Testis (tissue), 2 donors: Measurements from ENCODE around the gene RFX2.

ENCODE experiments used
- POLR2A ChIP-seq: fragments of 450-650 bp; IDR thresholded peaks from one replicate; pipeline ENCODE4 v1.6.1; 2017; ENCODE audit warnings: antibody characterized with exemption, mild to moderate bottlenecking, moderate library complexity
- TF ChIP-seq, protein P1 (sequence below), 3 experiments: fragments of 450-650 bp in 2 of 3; fragments of 200-600 bp in 1 of 3; sonication (generic) in 1 of 3; IDR thresholded peaks; one replicate each; pipeline ENCODE4 v1.5.1; 2016 to 2019; ENCODE audit warnings: antibody characterized with exemption in 3 of 3, mild to moderate bottlenecking in 2 of 3, moderate library complexity in 1 of 3

DNA sequence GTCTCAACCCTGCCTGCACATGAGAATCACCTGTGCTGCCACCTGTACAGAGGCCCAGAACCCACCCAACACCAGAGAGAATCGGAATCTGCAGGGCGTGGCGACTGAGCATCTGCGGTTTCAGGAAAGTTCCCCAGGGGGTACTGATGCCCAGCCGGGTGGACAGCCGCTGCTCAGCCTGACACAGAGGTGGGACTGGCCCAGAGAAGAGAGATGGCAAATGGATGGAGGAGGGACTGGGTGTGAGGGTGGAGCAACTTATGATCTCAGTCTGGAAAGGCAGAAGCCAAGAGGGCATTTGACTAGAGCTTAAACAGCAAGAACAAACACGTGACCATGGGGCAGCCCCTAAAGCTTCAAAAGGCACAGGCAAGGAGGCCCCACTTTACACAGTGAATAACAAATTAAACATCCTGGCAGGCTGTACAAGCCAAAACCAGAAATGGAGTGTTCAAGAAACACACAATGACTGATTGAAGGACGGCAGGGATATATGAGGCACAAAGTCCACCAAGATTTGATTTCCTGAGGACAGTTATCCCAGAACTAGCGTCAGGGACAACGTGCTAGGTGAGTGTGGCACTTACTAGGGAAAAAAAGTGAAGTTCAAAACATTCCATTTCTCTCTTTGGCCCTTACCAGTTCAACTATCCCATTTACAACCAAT, 135.4 kb downstream of the RFX2 start:
- TF ChIP-seq, protein P1, sequence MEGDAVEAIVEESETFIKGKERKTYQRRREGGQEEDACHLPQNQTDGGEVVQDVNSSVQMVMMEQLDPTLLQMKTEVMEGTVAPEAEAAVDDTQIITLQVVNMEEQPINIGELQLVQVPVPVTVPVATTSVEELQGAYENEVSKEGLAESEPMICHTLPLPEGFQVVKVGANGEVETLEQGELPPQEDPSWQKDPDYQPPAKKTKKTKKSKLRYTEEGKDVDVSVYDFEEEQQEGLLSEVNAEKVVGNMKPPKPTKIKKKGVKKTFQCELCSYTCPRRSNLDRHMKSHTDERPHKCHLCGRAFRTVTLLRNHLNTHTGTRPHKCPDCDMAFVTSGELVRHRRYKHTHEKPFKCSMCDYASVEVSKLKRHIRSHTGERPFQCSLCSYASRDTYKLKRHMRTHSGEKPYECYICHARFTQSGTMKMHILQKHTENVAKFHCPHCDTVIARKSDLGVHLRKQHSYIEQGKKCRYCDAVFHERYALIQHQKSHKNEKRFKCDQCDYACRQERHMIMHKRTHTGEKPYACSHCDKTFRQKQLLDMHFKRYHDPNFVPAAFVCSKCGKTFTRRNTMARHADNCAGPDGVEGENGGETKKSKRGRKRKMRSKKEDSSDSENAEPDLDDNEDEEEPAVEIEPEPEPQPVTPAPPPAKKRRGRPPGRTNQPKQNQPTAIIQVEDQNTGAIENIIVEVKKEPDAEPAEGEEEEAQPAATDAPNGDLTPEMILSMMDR (IDR thresholded peaks at IDR 0.05): no peak
- TF ChIP-seq POLR2A: no peak
